ENCODE results near the gene RACK1.

DNA sequence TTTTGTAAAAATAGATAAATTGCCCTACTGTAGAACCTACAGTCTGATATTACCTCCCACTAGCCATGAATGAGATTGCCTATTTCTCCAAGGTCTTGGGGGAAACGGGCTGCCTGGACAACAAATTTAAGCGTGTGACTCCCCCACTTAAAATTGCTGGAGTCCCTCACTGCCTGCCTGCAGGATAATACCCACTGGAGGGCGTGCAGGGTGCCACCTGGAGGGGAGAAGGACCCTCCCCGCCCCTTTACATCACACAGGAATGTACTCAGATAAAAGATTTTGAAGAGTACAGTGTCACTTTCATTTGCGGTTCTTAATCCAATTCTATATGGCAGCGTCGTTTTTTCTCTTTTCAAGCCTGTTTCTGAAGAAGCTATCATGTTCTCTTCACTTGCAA is 32.5 kb downstream of the RACK1 start:
- no peak for TF ChIP-seq FOXK2 (IDR thresholded peaks at IDR 0.05)
- no peak for TF ChIP-seq NFRKB (IDR thresholded peaks at IDR 0.05)
